Measurements from ENCODE around the gene LRIT2.
A peak's percentile ranks its signal among the peaks of the same experiment; 100 is the strongest.

The LRIT2 gene, protein sequence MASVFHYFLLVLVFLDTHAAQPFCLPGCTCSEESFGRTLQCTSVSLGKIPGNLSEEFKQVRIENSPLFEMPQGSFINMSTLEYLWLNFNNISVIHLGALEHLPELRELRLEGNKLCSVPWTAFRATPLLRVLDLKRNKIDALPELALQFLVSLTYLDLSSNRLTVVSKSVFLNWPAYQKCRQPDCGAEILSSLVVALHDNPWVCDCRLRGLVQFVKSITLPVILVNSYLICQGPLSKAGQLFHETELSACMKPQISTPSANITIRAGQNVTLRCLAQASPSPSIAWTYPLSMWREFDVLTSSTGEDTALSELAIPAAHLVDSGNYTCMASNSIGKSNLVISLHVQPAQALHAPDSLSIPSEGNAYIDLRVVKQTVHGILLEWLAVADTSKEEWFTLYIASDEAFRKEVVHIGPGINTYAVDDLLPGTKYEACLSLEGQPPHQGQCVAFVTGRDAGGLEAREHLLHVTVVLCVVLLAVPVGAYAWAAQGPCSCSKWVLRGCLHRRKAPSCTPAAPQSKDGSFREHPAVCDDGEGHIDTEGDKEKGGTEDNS

DNA sequence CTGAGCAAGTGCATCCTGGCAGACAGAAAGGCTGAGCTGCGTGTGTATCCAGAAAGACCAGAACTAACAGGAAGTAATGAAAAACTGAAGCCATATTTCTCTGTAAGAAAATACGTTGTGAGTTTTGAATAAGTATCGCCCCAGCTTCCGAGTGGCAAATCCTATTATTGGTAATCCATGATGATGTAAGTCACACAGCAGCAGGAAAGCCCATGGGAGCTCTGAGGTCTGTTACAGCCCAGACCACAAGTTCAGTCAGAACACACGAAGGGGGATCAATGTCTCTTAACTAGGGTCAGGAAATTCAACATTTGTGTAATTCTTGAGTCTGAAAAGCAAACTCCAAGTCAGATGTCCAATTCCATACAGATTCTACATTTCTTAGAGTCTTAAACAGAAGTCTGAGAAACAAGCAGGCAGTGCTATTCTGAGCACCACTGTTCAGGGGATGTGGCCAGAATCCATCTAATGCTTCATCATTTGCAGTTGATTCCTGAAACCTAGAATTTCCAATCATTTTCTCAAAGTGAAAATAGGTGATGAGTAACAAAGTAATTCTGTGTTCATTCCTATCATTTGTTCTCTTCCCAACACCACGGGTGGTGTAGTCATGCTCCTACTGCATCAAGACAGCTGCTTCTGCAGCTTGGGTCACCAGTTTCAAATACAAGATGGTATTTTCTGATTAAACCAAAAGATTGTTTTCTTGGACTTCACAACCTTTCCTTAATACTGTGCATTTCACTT is at the start of gene LRIT2:
Gene LRIT2, minus strand, starts transcription at position 118 of the 747 bp plus-strand sequence. Its CDS starts 24 bp downstream, at position 94.
- no peak for DNase-seq

DNA sequence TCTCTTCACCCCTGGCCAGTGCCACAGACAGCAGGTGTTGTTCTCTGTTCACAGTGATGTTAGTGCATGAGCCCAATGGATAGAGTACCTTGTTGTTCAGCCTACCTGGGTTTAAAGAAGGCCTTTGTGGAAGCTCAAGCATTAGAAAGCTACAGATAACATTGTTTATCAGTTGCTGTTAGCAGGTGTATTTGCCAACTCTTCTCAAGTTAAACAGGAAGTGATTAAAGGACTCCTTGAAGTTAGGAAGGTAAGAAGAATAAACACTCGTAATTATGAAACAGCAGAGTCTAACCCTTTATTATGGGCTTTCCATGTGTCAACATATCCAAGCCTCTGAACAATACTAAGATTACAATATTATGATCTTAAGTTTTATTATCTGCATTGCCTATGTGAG is 45.4 kb upstream of the LRIT2 start:
- no peak for DNase-seq

DNA sequence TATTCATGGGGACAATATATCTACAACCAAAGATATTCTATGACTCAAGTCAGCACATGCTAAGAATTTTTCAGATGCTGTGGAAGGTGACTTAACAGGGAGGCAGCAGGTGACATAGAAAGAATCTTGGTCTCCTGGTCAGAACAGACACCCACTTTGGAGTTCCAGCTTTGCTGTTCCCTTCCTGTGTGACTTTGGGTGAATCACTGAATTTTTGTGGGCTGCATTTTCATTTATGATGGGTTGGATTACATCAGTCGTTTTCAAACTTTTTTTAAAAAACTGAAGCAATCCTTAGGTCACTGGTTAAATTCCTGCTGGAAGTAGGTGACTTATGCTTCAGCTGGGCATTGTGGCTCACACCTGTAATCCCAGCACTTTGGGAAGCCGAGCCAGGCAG is 44.4 kb upstream of the LRIT2 start:
- peak; percentile 12 for DNase-seq

DNA sequence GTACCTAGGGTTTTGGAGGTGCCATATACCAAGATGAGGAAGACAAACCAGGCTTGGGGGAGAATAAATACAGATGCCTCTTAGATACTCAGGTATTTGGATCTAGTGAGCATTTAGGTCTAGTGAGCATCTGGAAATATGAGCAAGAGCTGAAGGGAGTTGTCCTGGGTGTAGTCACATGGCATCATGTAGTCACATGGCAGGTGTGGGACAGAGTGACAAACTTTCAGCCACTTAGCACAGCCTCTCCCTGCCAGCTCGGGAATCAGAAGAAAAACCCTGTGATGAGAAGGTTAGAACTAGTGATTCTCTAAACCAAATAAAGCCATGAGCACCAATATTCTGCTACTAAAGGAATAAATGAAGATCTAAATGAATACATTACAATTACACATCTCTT is 43.8 kb upstream of the LRIT2 start:
- no peak for DNase-seq

DNA sequence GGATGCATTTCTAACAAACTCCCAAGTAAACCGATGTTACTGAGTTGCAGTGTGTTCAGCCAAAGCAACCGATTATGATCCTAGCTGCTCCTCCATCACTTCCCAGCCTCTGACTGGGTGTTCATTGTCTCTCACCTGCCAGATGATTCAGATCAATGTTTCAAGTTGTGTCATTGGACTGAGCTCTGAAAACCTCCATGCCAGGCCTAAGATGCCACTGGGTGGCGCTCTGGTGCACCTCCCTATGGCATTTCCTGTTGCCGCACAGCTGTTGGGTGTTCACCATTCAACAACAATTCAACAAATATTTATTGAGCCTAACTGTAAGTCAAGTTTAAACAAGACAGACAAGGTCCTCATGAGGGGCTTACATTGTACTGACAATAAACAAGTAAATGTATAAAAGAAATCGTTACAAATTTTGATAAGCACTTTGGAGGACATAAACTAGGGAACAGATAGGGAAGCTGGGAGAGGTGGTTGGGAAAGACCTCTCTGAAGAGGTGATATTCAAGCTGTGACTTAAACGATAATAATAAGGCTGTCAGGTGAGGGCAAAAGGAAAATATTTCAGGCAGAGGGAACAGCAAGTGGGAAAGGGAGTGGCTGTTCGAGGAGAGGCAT is 42.3 kb upstream of the LRIT2 start:
- DNase-seq, result no peak

DNA sequence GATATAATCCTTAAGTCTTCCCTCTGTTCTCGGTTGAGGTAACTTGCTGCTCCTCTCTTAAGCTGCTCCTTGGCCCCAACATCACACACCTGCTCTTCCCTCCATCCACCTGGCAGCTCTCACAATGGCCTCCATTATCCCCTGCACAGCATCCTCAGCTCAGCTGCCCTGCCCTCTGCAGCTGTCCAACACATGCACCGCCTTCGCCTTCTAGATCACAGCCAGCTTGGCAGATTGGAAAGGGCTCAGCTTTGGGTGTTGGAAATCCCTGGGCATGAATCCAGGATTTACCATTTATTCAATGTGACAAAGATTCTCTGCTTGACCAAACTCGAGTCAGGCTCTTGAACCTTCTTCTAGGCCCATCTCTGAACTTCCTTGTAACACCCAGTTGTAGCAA is 40.1 kb upstream of the LRIT2 start:
- no peak for DNase-seq

DNA sequence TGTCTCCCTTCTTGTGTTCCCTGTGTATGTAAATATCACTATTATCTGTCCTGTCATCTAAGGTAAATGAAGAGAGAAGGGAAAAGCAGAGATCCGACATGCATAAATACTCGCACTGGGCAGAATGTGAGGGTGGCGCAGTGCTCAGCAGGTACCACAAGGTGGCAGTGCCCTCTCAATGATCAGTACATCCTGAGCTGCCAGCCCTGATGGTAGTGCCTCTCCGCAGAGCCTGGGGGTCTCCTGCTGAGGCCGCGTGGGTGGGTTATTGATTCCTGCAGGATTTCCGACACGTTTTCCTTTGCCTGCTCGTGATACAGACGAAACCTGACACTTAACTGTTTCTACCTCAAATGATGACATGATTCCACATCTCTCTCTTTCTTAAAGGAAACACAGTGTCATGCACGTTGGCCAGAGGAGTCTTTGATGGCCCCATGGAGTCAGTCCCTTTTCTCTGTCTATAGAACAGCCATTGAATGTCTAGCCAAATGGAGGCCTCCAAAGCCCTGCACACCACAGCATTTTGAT is 39.3 kb upstream of the LRIT2 start:
- DNase-seq, result peak; percentile 52

DNA sequence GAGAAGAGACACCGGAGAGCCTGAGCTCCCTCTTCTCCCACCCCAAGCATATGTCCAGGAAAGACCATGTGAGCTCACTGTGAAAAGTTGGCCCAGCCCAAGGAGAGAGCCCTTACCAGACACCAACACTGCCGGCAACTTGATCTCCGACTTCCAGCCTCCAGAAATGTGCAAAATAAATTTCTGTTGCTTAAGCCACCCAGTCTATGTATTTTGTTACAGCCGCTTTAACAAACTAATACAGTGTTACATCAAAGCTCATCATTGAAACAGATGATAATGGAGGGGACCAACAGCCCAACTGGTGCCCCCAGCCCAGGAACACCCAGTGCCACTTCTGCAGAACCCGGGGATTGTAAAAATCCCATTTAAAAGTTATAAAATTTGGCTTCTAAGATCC is 38.4 kb upstream of the LRIT2 start:
- DNase-seq, result no peak

DNA sequence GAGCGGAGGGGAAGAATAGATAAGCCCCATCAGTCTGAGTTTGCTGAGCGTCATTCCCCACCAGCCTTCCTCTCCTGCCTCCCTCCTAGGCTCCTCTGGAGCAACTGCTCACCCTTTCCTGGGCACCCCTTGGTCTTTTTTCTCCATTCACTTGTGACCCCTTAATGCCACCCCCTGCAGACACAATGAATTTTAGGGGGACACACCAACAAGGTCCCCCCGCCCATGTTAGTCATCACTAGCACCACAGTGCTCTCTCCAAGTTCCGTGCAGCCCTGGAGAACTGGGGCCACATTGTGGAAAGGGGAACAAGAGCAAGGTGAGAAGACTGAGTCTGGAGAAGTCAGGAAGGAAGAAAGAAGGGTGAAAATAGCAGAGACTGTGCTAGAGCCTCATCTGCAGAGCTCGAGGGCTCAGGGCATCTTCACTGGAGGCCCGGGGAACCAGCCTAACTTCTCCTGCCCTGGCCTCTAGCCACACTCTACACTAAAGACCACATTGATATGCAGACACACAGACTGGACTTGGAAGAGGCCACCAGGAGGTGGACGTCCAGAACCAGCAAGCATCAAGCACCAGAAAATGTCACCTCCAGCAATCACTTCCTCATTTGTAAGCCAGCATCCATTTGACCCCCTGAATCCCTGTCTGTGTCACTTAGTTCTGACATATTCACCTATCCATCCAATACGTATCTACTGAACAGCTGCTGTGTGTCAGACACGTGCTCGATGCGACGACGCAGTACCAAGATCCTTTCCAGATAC is 37.0 kb upstream of the LRIT2 start:
- no peak for DNase-seq

DNA sequence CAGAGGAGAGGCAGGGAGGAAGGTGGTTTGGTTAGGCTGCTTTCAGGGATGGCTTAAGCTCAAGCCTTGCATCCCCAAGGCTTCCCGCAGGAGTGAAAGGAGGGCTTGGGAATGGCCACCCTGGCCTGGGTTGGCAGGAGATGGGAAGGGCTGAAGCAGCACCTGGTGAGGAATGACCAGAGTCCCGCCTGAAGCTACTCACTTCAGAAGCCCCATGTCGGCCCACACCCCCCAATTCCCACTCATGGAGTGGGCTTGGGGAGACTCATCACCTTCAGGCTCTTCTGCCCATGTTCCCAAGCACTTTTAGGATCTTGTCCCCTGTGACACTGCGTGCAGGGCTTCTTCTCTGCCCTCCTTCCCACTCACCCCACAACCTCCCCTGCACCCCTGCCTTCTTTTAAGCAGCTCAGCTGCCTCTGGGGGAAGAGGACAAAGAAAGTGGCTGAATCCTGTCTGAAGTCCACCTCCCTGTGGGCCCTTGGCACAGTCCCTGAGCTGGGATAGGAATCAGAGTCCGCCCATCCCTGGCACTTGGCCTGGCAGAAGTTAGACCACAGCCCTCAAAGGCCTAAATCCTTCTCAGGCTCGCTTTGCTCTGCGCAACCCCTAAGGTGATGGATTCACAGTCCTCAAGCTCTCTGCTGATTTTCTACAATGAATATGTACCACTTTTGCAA is 36.0 kb upstream of the LRIT2 start:
- DNase-seq, result no peak

DNA sequence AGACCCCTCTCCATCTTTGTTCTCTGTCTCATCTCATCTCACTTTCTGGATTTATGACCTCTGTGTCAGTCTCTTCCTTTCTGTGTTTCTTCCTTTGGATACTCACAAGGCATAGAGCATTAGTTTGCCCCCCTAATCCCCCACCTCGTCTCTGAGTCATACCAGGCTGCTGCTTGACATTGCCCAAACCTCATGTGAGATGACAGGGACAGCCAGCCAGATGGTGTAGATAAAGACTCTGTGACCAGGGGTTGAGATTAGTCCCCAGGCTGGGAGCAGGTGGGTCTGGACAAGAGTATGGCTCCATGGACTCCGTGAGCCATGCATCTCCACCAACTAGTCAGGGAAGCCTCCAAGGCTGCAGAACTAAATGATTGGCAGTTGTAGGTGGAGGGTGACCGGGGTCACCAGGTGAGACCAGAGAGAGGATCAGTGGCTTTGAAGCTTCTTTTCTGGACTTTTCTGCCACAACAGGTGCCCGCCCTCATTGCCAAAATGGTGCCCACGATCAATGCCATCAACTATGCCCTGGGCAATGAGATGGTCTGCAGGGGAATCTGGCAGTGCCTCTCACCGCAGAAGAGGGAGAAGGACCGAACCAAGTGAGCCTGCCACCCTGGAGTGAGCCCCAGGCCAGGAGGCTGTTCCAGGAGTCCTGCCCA is 32.8 kb upstream of the LRIT2 start:
- DNase-seq, result no peak

DNA sequence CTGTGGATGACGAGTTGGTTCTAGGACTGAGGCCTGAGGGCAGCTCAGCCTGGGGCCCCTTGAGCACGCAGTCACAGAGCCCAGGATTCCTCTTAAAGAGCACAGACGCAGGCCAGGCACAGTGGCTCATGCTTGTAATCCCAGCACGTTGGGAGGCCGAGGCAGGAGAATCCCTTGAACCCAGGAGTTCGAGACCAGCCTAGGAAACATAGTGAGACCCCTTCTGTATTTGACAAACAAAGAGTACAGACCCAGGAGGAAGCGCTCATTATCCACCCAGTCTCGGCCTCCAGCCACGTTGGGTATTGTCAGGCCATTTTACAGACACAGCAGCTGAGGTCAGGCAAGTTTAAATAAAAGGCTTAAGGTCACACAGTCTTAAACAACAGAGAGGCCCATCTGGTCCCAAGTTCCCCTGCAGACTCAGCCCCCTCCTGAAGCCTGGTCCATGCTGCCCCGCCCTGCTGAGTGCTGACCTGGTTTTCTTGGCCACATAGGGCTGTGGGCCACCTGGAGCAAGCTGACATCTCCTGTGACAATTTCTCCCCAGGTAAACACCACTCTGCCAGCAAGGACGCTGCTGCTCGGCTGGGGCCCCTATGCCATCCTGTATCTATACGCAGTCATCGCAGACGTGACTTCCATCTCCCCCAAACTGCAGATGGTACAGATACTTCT is 32.1 kb upstream of the LRIT2 start:
- no peak for DNase-seq

DNA sequence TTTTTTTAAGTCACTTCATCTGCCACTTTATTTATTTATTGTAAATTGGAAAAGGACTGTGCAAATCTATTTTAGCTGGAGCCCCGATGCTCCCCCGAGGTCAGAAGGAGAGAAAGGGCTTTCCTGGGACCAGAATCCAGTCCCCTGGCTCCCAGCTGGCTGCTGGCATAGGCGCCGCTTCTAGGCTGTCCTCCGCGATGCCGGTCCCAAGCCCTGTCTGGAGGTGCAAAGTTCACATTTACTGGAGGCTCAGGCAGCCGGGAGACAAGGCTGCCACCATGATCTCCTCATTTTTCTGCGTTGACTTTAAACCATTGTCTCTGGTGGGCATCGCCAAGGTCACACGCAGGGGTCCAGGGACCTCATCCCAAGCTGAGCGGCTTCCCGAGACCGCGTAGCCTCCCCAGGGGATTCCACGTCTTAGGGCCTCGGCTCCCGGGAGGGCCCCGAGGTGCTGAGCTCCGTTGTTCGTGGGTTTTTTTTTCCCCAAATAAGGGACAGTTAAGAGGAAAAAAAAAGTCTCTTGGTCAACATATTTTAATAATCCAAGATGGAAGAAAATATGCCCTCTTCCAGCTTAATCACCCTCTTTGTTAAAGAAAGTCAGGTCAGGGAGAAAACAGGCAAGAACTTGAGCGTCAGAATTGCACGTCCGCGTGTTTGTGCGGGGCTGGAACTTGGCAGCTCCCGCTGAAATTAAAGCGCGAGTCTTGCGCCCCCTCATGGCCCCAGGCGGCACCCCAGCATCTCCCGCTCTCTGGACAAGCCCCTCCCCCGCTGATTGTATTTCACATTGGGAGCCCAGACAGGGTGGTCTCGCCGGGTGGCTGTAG is 31.4 kb upstream of the LRIT2 start:
- DNase-seq, result no peak

DNA sequence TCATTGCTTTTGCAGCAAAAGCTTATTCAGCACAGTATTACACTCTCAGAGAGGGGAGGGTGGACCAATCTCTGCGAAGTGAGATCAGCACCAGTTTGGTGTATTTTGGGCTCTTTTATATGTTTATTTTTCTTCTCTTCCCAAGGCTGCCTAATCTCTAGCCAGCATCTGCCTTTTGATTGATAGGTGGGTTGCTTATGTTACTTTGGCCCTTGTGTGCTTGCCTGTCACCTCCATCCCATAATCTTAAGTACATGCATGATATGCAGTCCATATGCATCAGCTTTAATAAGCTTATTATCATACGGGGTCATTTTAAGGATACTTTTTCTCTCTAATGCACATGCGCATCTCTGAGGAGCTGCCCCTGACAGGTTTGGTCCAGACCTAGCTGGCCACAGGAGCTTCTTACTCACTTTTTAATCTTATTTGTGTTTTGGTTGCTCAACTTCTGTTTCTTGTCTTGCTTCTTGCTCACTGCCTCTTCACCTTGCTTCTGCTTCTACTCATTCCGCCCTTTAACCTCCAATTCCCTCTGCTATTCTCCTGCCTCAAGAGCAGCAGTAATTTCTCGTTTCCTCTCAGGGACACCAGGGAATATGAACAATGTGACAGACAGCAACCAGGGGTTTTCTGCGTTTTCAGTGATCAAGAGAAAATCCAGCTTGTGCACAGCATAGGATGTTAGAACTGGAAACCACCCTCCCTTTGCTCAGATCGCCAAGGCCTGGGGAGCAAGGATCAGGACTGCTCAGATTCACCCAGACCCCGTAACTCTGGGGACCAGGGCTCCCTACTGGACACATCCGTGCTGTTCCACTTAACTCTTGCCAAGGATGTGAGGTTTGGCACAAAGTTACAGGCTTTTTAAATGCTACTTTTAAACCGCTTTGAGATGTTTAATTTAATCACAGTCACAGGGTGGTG is 29.5 kb upstream of the LRIT2 start:
- no peak for DNase-seq

DNA sequence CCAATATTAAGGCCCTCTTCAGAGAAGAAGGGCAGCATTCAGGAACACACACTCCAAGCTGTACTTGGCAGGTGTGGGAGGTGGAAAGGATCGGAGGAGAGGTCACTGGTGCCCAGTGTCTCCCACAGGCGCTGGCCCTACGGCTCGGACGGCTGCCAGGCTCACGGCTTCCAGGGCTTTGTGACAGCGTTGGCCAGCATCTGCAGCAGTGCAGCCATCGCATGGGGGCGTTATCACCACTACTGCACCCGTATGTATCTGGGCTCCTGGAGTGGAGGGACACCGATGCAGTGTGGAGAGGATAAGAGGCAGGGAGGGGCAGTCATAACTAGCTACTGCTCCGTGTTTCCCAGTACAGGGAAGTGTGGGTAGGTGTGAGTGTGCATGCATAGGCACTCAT is 23.4 kb upstream of the LRIT2 start:
- no peak for DNase-seq

DNA sequence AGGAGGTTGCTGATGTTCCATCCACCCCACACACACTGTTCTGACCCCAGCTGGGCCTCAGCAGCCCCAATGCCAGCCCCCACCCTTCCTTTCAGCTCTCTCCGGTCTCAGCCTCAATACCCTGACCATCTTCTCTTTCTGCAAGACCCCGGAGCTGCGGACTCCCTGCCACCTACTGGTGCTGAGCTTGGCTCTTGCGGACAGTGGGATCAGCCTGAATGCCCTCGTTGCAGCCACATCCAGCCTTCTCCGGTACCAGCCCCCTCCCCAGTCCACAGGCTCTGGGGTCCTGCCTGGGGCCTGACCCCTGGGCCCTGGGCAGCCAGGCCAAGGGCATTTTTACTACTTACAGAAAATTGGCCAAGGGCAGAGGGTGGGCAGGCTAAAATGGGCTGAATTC is 22.2 kb upstream of the LRIT2 start:
- no peak for DNase-seq

DNA sequence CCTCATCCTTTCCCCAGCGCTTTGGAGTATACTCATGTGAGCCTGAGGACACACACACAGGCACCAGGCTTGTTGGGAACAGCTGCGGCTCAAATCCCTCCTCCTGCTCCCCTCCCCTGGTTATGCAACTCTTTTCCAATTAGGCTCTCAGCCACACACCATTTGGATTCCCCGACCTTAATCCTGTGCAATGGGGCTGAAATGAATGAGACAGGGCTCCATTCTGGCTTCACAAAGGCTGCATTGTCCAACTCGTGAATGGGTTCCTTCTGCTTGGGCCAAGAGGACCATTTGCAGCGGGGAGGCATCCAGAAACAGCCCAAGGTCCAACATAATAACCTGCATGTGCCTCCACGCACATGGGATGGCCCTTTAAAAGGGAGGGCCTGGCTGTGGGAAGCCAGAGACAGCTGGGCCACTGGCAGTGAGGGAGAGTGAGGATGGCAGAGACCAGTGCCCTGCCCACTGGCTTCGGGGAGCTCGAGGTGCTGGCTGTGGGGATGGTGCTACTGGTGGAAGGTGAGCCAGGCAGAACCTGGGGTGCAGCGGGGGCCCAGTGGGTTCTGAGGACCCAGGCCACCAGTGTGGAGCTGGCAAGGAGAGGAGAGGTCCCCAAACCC is 19.4 kb upstream of the LRIT2 start, which contains the start of gene RGR:
Gene RGR, plus strand, starts transcription at position 403 of the 620 bp plus-strand sequence. Its CDS starts 38 bp downstream, at position 441.
- DNase-seq, result no peak

DNA sequence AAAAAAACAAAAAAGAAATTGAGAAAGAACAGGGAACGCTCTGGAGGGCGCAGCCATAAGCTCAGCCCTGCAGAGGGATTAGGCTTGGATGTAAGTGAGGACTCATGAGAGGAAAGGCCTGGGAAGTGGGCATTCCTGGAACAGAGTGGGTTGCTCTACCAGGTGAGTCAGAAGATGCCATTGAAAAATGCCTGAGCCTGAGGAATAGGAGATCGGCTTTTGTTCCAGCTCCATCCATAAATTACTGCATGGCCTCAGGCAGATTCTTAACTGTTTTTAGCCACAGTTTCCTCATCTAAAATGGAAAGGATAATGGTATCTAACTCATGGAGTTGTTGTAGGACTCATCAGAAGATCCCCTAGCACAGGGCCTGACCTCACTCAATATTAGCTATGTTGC is 18.4 kb upstream of the LRIT2 start:
- DNase-seq, result no peak

Data from T1000 (cell line).